Tibial artery (tissue), 4 donors: ENCODE measurements around the gene LCLAT1.

Experiments used
- DNase-seq, 2 donors: peaks; one replicate each; pipeline ENCODE4 v3.0.0-alpha.2; 2019
- H3K27ac ChIP-seq, 2 donors: fragments of 200-600 bp; sonication (generic) in 1 of 2; 1 replicate in 1 of 2; 2 replicates in 1 of 2; pipeline ENCODE4 v1.5.1; 2018 to 2019; ENCODE audit warnings: mild to moderate bottlenecking in 1 of 2
- H3K27me3 ChIP-seq, 2 donors: fragments of 200-600 bp; sonication (generic) in 1 of 2; one replicate each; pipeline versions ENCODE4 v1.5.1 to v1.6.0; 2016 to 2019
- H3K36me3 ChIP-seq, 3 donors: fragments of 200-600 bp; sonication (generic) in 2 of 3; one replicate each; pipeline ENCODE4 v1.5.1; 2016 to 2019; ENCODE audit warnings: mild to moderate bottlenecking in 2 of 3
- H3K4me1 ChIP-seq, 4 donors: fragments of 200-600 bp; sonication (generic) in 2 of 4; 1 replicate in 3 of 4; 2 replicates in 1 of 4; pipeline ENCODE4 v1.5.1; 2016 to 2019
- H3K4me3 ChIP-seq, 2 donors: fragments of 200-600 bp; sonication (generic) in 1 of 2; 1 replicate in 1 of 2; 2 replicates in 1 of 2; pipeline ENCODE4 v1.5.1; 2018 to 2019; ENCODE audit warnings: mild to moderate bottlenecking in 2 of 2
- H3K9me3 ChIP-seq, 3 donors: fragments of 200-600 bp; sonication (generic) in 1 of 3; one replicate each; pipeline ENCODE4 v1.5.1; 2016 to 2019
- CTCF ChIP-seq, 2 experiments: fragments of 200-600 bp in 1 of 2; fragments of 450-650 bp in 1 of 2; IDR thresholded peaks; one replicate each; pipeline ENCODE4 v1.5.1; 2017 to 2019; ENCODE audit warnings: antibody characterized with exemption in 2 of 2, mild to moderate bottlenecking in 1 of 2, moderate library complexity in 1 of 2
- intact Hi-C: fragments of 100-400 bp; cut with DNase I; formaldehyde crosslinking; loops from one replicate; pipeline ENCODE4 v1.15.0; 2023; ENCODE audit warnings: low total_unique reads

Gene LCLAT1

GRCh38 chr2:30484145-30484544 lies 37.1 kb downstream of the LCLAT1 start:
- H3K27ac ChIP-seq = no peak overlapping the region
- peaks cover 0 to 43% (median 14%) of the 10 kb centered on the region in 4 donors for H3K4me1 ChIP-seq
- H3K9me3 ChIP-seq = no peaks in the 10 kb centered on the region
- intact Hi-C loops = no loop called here
- DNase-seq = no peak
- no peak overlapping the region for H3K4me3 ChIP-seq
- TF ChIP-seq CTCF (IDR thresholded peaks at IDR 0.05) = no peak
- H3K27me3 ChIP-seq = no peaks in the 10 kb centered on the region
- H3K36me3 ChIP-seq = no peaks in the 10 kb centered on the region

GRCh38 chr2:30484995-30485394 lies 37.9 kb downstream of the LCLAT1 start:
- no peaks in the 10 kb centered on the region for H3K9me3 ChIP-seq
- no peak for TF ChIP-seq CTCF (IDR thresholded peaks at IDR 0.05)
- H3K27me3 ChIP-seq = no peaks in the 10 kb centered on the region
- no peak overlapping the region for H3K4me3 ChIP-seq
- DNase-seq = no peak
- peaks cover 0 to 42% (median 14%) of the 10 kb centered on the region in 4 donors for H3K4me1 ChIP-seq
- H3K36me3 ChIP-seq = no peaks in the 10 kb centered on the region
- no peak overlapping the region for H3K27ac ChIP-seq
- intact Hi-C loops = no loop called here

- intact Hi-C loops = no loop called here
- Histone ChIP-seq H3K36me3 (no peaks in the 10 kb centered on the region), H3K4me3 (no peak overlapping the region), H3K4me1 (peaks cover 0 to 39% (median 14%) of the 10 kb centered on the region in 4 donors), H3K9me3 (no peaks in the 10 kb centered on the region), H3K27me3 (no peaks in the 10 kb centered on the region), H3K27ac (no peak overlapping the region)
- no peak for DNase-seq
- TF ChIP-seq CTCF (IDR thresholded peaks at IDR 0.05) = no peak
Observed at GRCh38 chr2:30486655-30487054, 39.6 kb downstream of the LCLAT1 start.

GRCh38 chr2:30487603-30488002 lies 40.6 kb downstream of the LCLAT1 start:
- Histone ChIP-seq H3K9me3 (no peaks in the 10 kb centered on the region), H3K4me3 (no peak overlapping the region), H3K4me1 (peaks cover 0 to 39% (median 11%) of the 10 kb centered on the region in 4 donors), H3K27ac (no peak overlapping the region), H3K36me3 (no peaks in the 10 kb centered on the region), H3K27me3 (no peaks in the 10 kb centered on the region)
- no peak for DNase-seq
- intact Hi-C loops = no loop called here
- no peak for TF ChIP-seq CTCF (IDR thresholded peaks at IDR 0.05)

GRCh38 chr2:30488012-30488659 lies 41.1 kb downstream of the LCLAT1 start:
- no peak for TF ChIP-seq CTCF (IDR thresholded peaks at IDR 0.05)
- intact Hi-C loops = no loop called here

More at GRCh38 chr2:30488012-30488659, 41.1 kb downstream of the LCLAT1 start:
- Histone ChIP-seq H3K27ac (peak overlapping the region in 1 of 2 donors; percentile 4), H3K4me3 (no peak overlapping the region), H3K4me1 (peaks cover 0 to 41% (median 13%) of the 10 kb centered on the region in 4 donors), H3K9me3 (no peaks in the 10 kb centered on the region), H3K36me3 (no peaks in the 10 kb centered on the region), H3K27me3 (no peaks in the 10 kb centered on the region)
- DNase-seq = no peak
